H1 (cell line): Measurements from ENCODE around the gene SYNPO. TPM values are rescaled to one million over a fixed set of nuclear protein-coding genes. Genes with fewer than 3 reads are reported as not detected.

ENCODE experiments used
- CTCF ChIA-PET: fragments of 300-600 bp; sonication (Branson Sonifier 250); formaldehyde crosslinking; loops from one replicate; lab custom pipeline; 2021; ENCODE audit not compliant: partially characterized antibody; lab: Charles Lee
- POLR2A ChIA-PET: fragments of 300-600 bp; sonication (Branson Sonifier 250); formaldehyde crosslinking; loops from one replicate; lab custom pipeline; 2021; ENCODE audit warnings: inconsistent platforms; ENCODE audit not compliant: partially characterized antibody; lab: Charles Lee
- DNase-seq, 2 experiments: peaks; one replicate each; pipeline versions ENCODE4 v3.0.0 to v3.0.0-alpha.2; 2010 to 2022; ENCODE audit warnings: low spot score in 2 of 2, low read depth in 1 of 2, mixed read lengths in 1 of 2
- FAIRE-seq: peaks from 2 replicates; lab custom pipeline; 2011; peaks lifted over from hg19 to GRCh38; lab: Jason Lieb, UNC
- H2AFZ ChIP-seq: 2 replicates; pipeline ENCODE4 v1.8.1; 2012; ENCODE audit warnings: low read length, inconsistent platforms
- H2AK5ac ChIP-seq: 2 replicates; pipeline ENCODE4 v1.6.1; 2013; ENCODE audit warnings: low read depth, low read length
- H2BK120ac ChIP-seq: replicated peaks from 2 replicates; pipeline ENCODE3; 2013; ENCODE audit warnings: low read depth, low read length, inconsistent platforms
- H2BK12ac ChIP-seq: 2 replicates; pipeline ENCODE4 v1.6.1; 2013; ENCODE audit warnings: low read depth, low read length
- H2BK15ac ChIP-seq: 2 replicates; pipeline ENCODE4 v1.6.1; 2013; ENCODE audit warnings: low read length
- H2BK20ac ChIP-seq: 2 replicates; pipeline ENCODE4 v1.6.1; 2013; ENCODE audit warnings: low read length
- H2BK5ac ChIP-seq: 2 replicates; pipeline ENCODE4 v1.6.1; 2013; ENCODE audit warnings: low read depth, low read length
- H3K14ac ChIP-seq: 2 replicates; pipeline ENCODE4 v1.6.1; 2013; ENCODE audit warnings: inconsistent platforms; ENCODE audit not compliant: insufficient read length
- H3K18ac ChIP-seq: 2 replicates; pipeline ENCODE4 v1.6.1; 2013; ENCODE audit warnings: low read length; ENCODE audit errors: extremely low read depth
- H3K23ac ChIP-seq: 2 replicates; pipeline ENCODE4 v1.6.1; 2013; ENCODE audit warnings: inconsistent platforms; ENCODE audit not compliant: insufficient read length
- H3K23me2 ChIP-seq: 2 replicates; pipeline ENCODE4 v1.6.1; 2013; ENCODE audit warnings: low read depth, low read length
- H3K27ac ChIP-seq: 2 replicates; pipeline ENCODE4 v1.6.1; 2011; ENCODE audit warnings: low read depth, low read length, inconsistent platforms
- H3K27me3 ChIP-seq, 4 experiments: replicated peaks in 1 of 4; 1 replicate in 1 of 4; 2 replicates in 3 of 4; pipeline versions ENCODE4 v1.6.1 to v1.8.1; 2011 to 2013; ENCODE audit warnings: low read length in 3 of 4, mild to moderate bottlenecking in 3 of 4, inconsistent platforms in 2 of 4, mixed read lengths in 2 of 4, moderate library complexity in 1 of 4; ENCODE audit not compliant: control insufficient read depth in 3 of 4, insufficient read depth in 3 of 4; ENCODE audit errors: extremely low read depth in 1 of 4
- H3K36me3 ChIP-seq, 4 experiments: 2 replicates each; pipeline versions ENCODE4 v1.6.1 to v1.8.1; 2011 to 2013; ENCODE audit warnings: mild to moderate bottlenecking in 4 of 4, low read length in 3 of 4, moderate library complexity in 2 of 4, control low read depth in 1 of 4, inconsistent platforms in 1 of 4; ENCODE audit not compliant: insufficient read depth in 4 of 4, control insufficient read depth in 2 of 4
- H3K4ac ChIP-seq: replicated peaks from 2 replicates; pipeline ENCODE3; 2013; ENCODE audit warnings: low read length, low read depth, mixed read lengths, inconsistent platforms; ENCODE audit not compliant: insufficient read length
- H3K4me1 ChIP-seq, 4 experiments: replicated peaks in 1 of 4; 1 replicate in 1 of 4; 2 replicates in 3 of 4; pipeline versions ENCODE4 v1.6.1 to v1.8.1; 2011 to 2013; ENCODE audit warnings: low read length in 3 of 4, inconsistent platforms in 2 of 4, mixed read lengths in 1 of 4; ENCODE audit not compliant: insufficient read depth in 4 of 4, control insufficient read depth in 3 of 4
- H3K4me2 ChIP-seq, 2 experiments: 2 replicates each; pipeline versions ENCODE4 v1.6.1 to v1.8.1; 2011 to 2013; ENCODE audit warnings: low read depth in 2 of 2, low read length in 2 of 2, control low read depth in 1 of 2, inconsistent platforms in 1 of 2, mild to moderate bottlenecking in 1 of 2; ENCODE audit not compliant: insufficient read depth in 1 of 2
- H3K4me3 ChIP-seq, 4 experiments: fragments of 200-600, 300-600 bp in 1 of 4; sonication (generic), shearing (Covaris generic), sonication (Bioruptor Twin) in 1 of 4; 2 replicates each; pipeline versions ENCODE4 v1.5.1 to v1.8.1; 2011 to 2016; ENCODE audit warnings: low read length in 4 of 4, low read depth in 3 of 4, control low read depth in 2 of 4, inconsistent platforms in 2 of 4, mild to moderate bottlenecking in 2 of 4, mixed read lengths in 1 of 4, moderate library complexity in 1 of 4; ENCODE audit not compliant: insufficient read depth in 2 of 4; ENCODE audit errors: extremely low read depth in 1 of 4
- H3K56ac ChIP-seq: replicated peaks from 2 replicates; pipeline ENCODE3; 2013; ENCODE audit warnings: low read depth, mild to moderate bottlenecking, mixed read lengths, low read length, inconsistent platforms; ENCODE audit not compliant: insufficient read length
- H3K79me1 ChIP-seq: 2 replicates; pipeline ENCODE4 v1.6.1; 2013; ENCODE audit warnings: low read depth, low read length, control low read depth
- H3K79me2 ChIP-seq, 2 experiments: 2 replicates each; pipeline versions ENCODE4 v1.6.1 to v1.8.1; 2012 to 2013; ENCODE audit warnings: low read length in 2 of 2, mild to moderate bottlenecking in 2 of 2, inconsistent platforms in 1 of 2; ENCODE audit not compliant: insufficient read depth in 2 of 2, control insufficient read depth in 1 of 2
- H3K9ac ChIP-seq, 4 experiments: replicated peaks in 1 of 4; 1 replicate in 1 of 4; 2 replicates in 3 of 4; pipeline versions ENCODE4 v1.6.1 to v1.8.1; 2011 to 2013; ENCODE audit warnings: low read depth in 3 of 4, low read length in 3 of 4, control low read depth in 2 of 4, mild to moderate bottlenecking in 2 of 4, moderate library complexity in 2 of 4, inconsistent platforms in 1 of 4; ENCODE audit errors: extremely low read depth in 1 of 4
- H3K9me3 ChIP-seq, 2 experiments: 2 replicates each; pipeline versions ENCODE4 v1.6.1 to v1.8.1; 2012 to 2013; ENCODE audit warnings: mild to moderate bottlenecking in 2 of 2, moderate library complexity in 2 of 2, control low read depth in 1 of 2, inconsistent platforms in 1 of 2, low read depth in 1 of 2, low read length in 1 of 2, mixed read lengths in 1 of 2; ENCODE audit not compliant: insufficient read depth in 2 of 2
- H4K20me1 ChIP-seq, 2 experiments: replicated peaks in 1 of 2; 2 replicates each; pipeline versions ENCODE3 to v1.8.1; 2011 to 2013; ENCODE audit warnings: inconsistent platforms in 2 of 2, low read length in 2 of 2, mild to moderate bottlenecking in 1 of 2; ENCODE audit not compliant: insufficient read depth in 2 of 2, control insufficient read depth in 1 of 2
- H4K5ac ChIP-seq: 2 replicates; pipeline ENCODE4 v1.6.1; 2013; ENCODE audit warnings: low read length, low read depth, mixed read lengths, inconsistent platforms; ENCODE audit not compliant: insufficient read length
- H4K8ac ChIP-seq: 2 replicates; pipeline ENCODE4 v1.8.0; 2013; ENCODE audit warnings: mild to moderate bottlenecking, moderate library complexity, low read length, inconsistent platforms; ENCODE audit not compliant: insufficient read depth; ENCODE audit errors: extremely low read depth
- H4K91ac ChIP-seq: replicated peaks from 2 replicates; pipeline ENCODE3; 2013; ENCODE audit warnings: low read length, mixed read lengths, inconsistent platforms; ENCODE audit not compliant: insufficient read length
- BRCA1 ChIP-seq: IDR thresholded peaks from 2 replicates; pipeline ENCODE4 v1.6.1; 2012; ENCODE audit warnings: low read depth, low read length, improper control_type of control experiment
- EP300 ChIP-seq, 2 experiments: IDR thresholded peaks; 1 replicate in 1 of 2; 2 replicates in 1 of 2; pipeline ENCODE4 v1.6.1; 2011 to 2012; ENCODE audit warnings: low read depth in 2 of 2, low read length in 2 of 2, mild to moderate bottlenecking in 2 of 2, borderline replicate concordance in 1 of 2, inconsistent platforms in 1 of 2, moderate library complexity in 1 of 2
- FOSL1 ChIP-seq: IDR thresholded peaks from 2 replicates; pipeline ENCODE4 v1.6.1; 2011; ENCODE audit warnings: mild to moderate bottlenecking, low read depth, low read length, moderate library complexity; ENCODE audit not compliant: insufficient read depth
- JUND ChIP-seq: IDR thresholded peaks from 2 replicates; pipeline ENCODE4 v1.6.1; 2011; ENCODE audit warnings: mild to moderate bottlenecking, improper control_type of control experiment, low read length
- RAD21 ChIP-seq, 2 experiments: IDR thresholded peaks in 1 of 2; conservative IDR thresholded peaks in 1 of 2; 2 replicates each; pipeline ENCODE4 v1.6.1; 2011; ENCODE audit warnings: low read depth in 2 of 2, low read length in 2 of 2, improper control_type of control experiment in 1 of 2, inconsistent platforms in 1 of 2, mild to moderate bottlenecking in 1 of 2, moderate library complexity in 1 of 2
- SIRT6 ChIP-seq: IDR thresholded peaks from one replicate; pipeline ENCODE4 v1.7.1; 2012; ENCODE audit warnings: low read length, inconsistent platforms
- SP1 ChIP-seq: IDR thresholded peaks from 2 replicates; pipeline ENCODE4 v1.6.1; 2011; ENCODE audit warnings: low read depth, low read length
- TBP ChIP-seq: IDR thresholded peaks from 2 replicates; pipeline ENCODE4 v1.6.1; 2011; ENCODE audit warnings: low read depth, low read length, improper control_type of control experiment
- ZNF274 ChIP-seq: IDR thresholded peaks from 2 replicates; pipeline ENCODE4 v1.7.0; 2012; ENCODE audit warnings: low read length, borderline replicate concordance; ENCODE audit errors: extremely low read depth
- WGBS, 2 experiments: shearing (Covaris generic) in 1 of 2; methylation state at CpG; one replicate each; pipeline versions ENCODE4 v1.1.6 to v1.1.7; 2013 to 2015; ENCODE audit warnings: low lambda C conversion rate in 2 of 2, mixed read lengths in 2 of 2, inconsistent platforms in 1 of 2, low coverage in 1 of 2, missing lambda C conversion rate in 1 of 2; ENCODE audit not compliant: insufficient replicate concordance in 2 of 2, insufficient coverage in 1 of 2, insufficient read length in 1 of 2; ENCODE audit errors: extremely low coverage in 1 of 2, missing lambda C conversion rate in 1 of 2; 5-methylcytosine and 5-hydroxymethylcytosine counted together
- polyA plus RNA-seq, 7 experiments: library from polyadenylated mRNA; depleted of rRNA in 3 of 7; stranded (reverse) in 5 of 7; unstranded in 2 of 7; fragments of >200 nt in 5 of 7; fragments of 200-250 nt in 2 of 7; gene quantifications; 1 replicate in 5 of 7; 2 replicates in 1 of 7; 4 replicates in 1 of 7; pipeline versions ENCODE4 v1.2.1 to v1.2.3, GENCODE V29; 2011 to 2013; ENCODE audit warnings: missing spikeins in 2 of 7, mixed read lengths in 2 of 7
- total RNA-seq: library from RNA; stranded (reverse); fragmentation: NEBNext Ultra II Directional; extraction: Animal tissue kit (Norgen Biotek cat#: 25700); gene quantifications from 2 replicates; pipeline ENCODE4 v1.2.1, GENCODE V29; 2021

SYNPO gene
- total and polyA plus RNA-seq, 2 of the 8 experiments (the other 6 are each of a cell fraction or from before 2014, with no cell fraction given), result 2.3 TPM

DNA sequence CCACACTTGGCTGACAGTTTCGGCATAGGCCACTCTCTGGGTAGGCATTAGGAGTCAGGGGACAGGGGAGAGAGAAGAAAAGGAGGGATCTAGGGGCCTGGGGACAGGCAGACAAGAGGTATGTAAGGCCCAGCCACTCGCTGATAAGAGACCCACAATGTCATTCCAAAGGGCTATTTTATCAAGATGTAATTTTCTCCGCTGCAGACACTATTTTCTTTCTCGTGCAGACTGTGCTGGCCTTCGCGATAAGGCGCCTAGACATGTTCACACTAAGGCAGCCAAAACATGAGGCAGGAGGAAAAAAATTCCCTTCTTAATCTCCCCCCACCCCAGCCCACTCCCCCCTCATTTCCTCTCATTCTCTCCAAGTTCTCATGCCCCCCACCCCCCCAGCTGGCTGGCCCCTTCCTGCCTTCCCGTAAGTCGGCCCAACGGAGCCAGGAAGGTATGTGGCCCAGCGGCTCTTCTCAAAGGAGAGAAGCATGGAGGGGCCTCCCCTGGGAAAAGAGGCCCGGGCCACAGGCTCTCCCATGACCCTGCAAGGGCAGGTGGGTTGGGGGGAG is 44.9 kb upstream of the SYNPO start:
- no peaks in the 10 kb centered on the region for H3K79me2 ChIP-seq
- H2BK5ac ChIP-seq, result no peak overlapping the region
- no peak overlapping the region for H2BK120ac ChIP-seq
- H3K4me2 ChIP-seq, result no peak overlapping the region
- DNase-seq (no peak), FAIRE-seq (no peak)
- H2BK20ac ChIP-seq, result no peak overlapping the region
- H2BK15ac ChIP-seq, result no peak overlapping the region
- H3K23ac ChIP-seq, result no peak overlapping the region
- no peak overlapping the region for H3K18ac ChIP-seq
- ChIA-PET CTCF (interaction anchor here (1.0 to 3.3 kb wide), 3 partner anchors 12 to 35 kb away, joined by 3 to 27 read pairs (median 4); no protein-coding TSS in a partner anchor), POLR2A (no interaction called here)
- peaks cover 0 to 7% (median 5%) of the 10 kb centered on the region in 4 experiments; a peak in 6 of 7 replicates for H3K4me1 ChIP-seq
- no peaks in the 10 kb centered on the region for H4K20me1 ChIP-seq
- no peak overlapping the region for H3K9ac ChIP-seq
- H2BK12ac ChIP-seq, result no peak overlapping the region
- no peak overlapping the region for H2AFZ ChIP-seq
- H3K4me3 ChIP-seq, result no peak overlapping the region
- no peak overlapping the region for H4K91ac ChIP-seq
- no peaks in the 10 kb centered on the region for H3K79me1 ChIP-seq
- H3K14ac ChIP-seq, result no peak overlapping the region
- no peaks in the 10 kb centered on the region for H3K27me3 ChIP-seq
- no peak overlapping the region for H4K8ac ChIP-seq
- H3K23me2 ChIP-seq, result no peaks in the 10 kb centered on the region
- H3K56ac ChIP-seq, result no peak overlapping the region
- no peak overlapping the region for H3K4ac ChIP-seq
- no peak overlapping the region for H4K5ac ChIP-seq
- TF ChIP-seq EP300 (IDR thresholded peaks at IDR 0.05; ENCODE audit: borderline replicate concordance in 1 of 2, low read depth in 2 of 2, low read length in 2 of 2) (no peak), BRCA1 (no peak), SP1 (no peak), SIRT6 (no peak), JUND (no peak), TBP (no peak), ZNF274 (no peak), FOSL1 (no peak), RAD21 (IDR thresholded peaks at IDR 0.05 in 1 of 2, conservative IDR thresholded peaks at IDR 0.05 in 1 of 2; ENCODE audit: low read depth in 2 of 2, low read length in 2 of 2) (no peak)
- WGBS, 2 experiments, result 92% methylated on average over 9 of the region's 12 CpGs; no CpG with 5 or more reads in 1 of the 2 experiments
- no peaks in the 10 kb centered on the region for H3K9me3 ChIP-seq
- H3K36me3 ChIP-seq, result no peaks in the 10 kb centered on the region
- H3K27ac ChIP-seq, result no peak overlapping the region
- no peak overlapping the region for H2AK5ac ChIP-seq
